Activated naive CD4-positive, alpha-beta T cell treated with anti-CD3 and anti-CD28 coated beads, Interleukin-2, amount 10 ng/mL, durations not matched to agents 5 hours and 36 hours (primary cell): ENCODE measurements around the gene CENPC. TPM values are rescaled to one million over a fixed set of nuclear protein-coding genes. Genes with fewer than 3 reads are reported as not detected.

Source experiments
- total RNA-seq, 2 experiments: library from RNA; stranded (reverse); gene quantifications; one replicate each; pipeline ENCODE4 v1.2.3, GENCODE V29; 2021

CENPC gene
- 10 to 100 TPM; 33.0 to 33.5 TPM for total RNA-seq

GRCh38 chr4:67545199-67546003 is at the start of gene CENPC:
CENPC (minus strand) TSS chr4:67545503; CDS start chr4:67545355, 148 bp downstream.

GRCh38 chr4:67558493-67558892 is 13.2 kb upstream of the CENPC start, which contains the start of gene STAP1:
STAP1 (plus strand) TSS chr4:67558727; CDS start chr4:67558810, 83 bp downstream.

Other genes starting within 250 kb of the CENPC start
- 10 to 100 TPM; 18.5 to 19.7 TPM for gene STAP1, start 13.2 kb upstream of the CENPC start, total RNA-seq
- 10 to 100 TPM; 88.2 to 91.4 TPM for gene UBA6, start 155.7 kb upstream of the CENPC start, total RNA-seq
- not detected for gene GNRHR, start 208.9 kb upstream of the CENPC start, total RNA-seq